HepG2 (cell line): ENCODE measurements around the gene GLYATL3. TPM values are rescaled to one million over a fixed set of nuclear protein-coding genes. Genes with fewer than 3 reads are reported as not detected.

ENCODE experiments used
- ARNT2 ChIP-seq: sonication (generic); formaldehyde crosslinking; IDR thresholded peaks from 2 replicates; pipeline ENCODE4 v1.8.0; 2022; ENCODE audit warnings: mild to moderate bottlenecking, low read depth, missing genetic modification reagents, moderate library complexity
- BORCS8-MEF2B ChIP-seq: sonication (generic); formaldehyde crosslinking; IDR thresholded peaks from 2 replicates; pipeline ENCODE4 v1.8.0; 2022; ENCODE audit warnings: mild to moderate bottlenecking, missing genetic modification reagents
- EZH2 ChIP-seq: conservative IDR thresholded peaks from 2 replicates; pipeline ENCODE4 v1.6.1; 2012; ENCODE audit warnings: mild to moderate bottlenecking, low read depth, low read length, moderate library complexity
- GATAD1 ChIP-seq: IDR thresholded peaks from 2 replicates; pipeline ENCODE4 v1.6.1; 2016; ENCODE audit warnings: missing genetic modification reagents, missing compliant biosample characterization
- HNF4A ChIP-seq: sonication (generic); formaldehyde crosslinking; IDR thresholded peaks from 2 replicates; pipeline ENCODE4 v1.4.0; 2020; ENCODE audit warnings: missing genetic modification reagents
- MLLT10 ChIP-seq: sonication (generic); formaldehyde crosslinking; IDR thresholded peaks from 2 replicates; pipeline ENCODE4 v1.4.0; 2020; ENCODE audit warnings: missing genetic modification reagents
- MTA1 ChIP-seq: sonication (generic); formaldehyde crosslinking; IDR thresholded peaks from 2 replicates; pipeline ENCODE4 v1.4.0; 2020; ENCODE audit warnings: missing genetic modification reagents, mild to moderate bottlenecking, borderline replicate concordance
- NCOA1 ChIP-seq: sonication (generic); formaldehyde crosslinking; IDR thresholded peaks from 2 replicates; pipeline ENCODE4 v1.9.0; 2021; ENCODE audit warnings: missing genetic modification reagents
- PHF8 ChIP-seq: sonication (generic); formaldehyde crosslinking; IDR thresholded peaks from 2 replicates; pipeline ENCODE4 v1.5.0; 2020; ENCODE audit warnings: missing genetic modification reagents
- RBFOX2 ChIP-seq: fragments of 200-400 bp; formaldehyde crosslinking; IDR thresholded peaks from 2 replicates; pipeline ENCODE4 v1.6.1; 2017; ENCODE audit warnings: low read depth, mild to moderate bottlenecking, low read length
- RCOR2 ChIP-seq: IDR thresholded peaks from 2 replicates; pipeline ENCODE4 v1.6.1; 2016; ENCODE audit warnings: missing biosample characterization, missing genetic modification reagents
- TRIM24 ChIP-seq: sonication (generic); formaldehyde crosslinking; IDR thresholded peaks from 2 replicates; pipeline ENCODE4 v1.8.0; 2022; ENCODE audit warnings: mild to moderate bottlenecking, missing genetic modification reagents
- ZBTB3 ChIP-seq: sonication (generic); formaldehyde crosslinking; IDR thresholded peaks from 2 replicates; pipeline ENCODE4 v1.4.0; 2020; ENCODE audit warnings: low read depth, mild to moderate bottlenecking, moderate library complexity, missing genetic modification reagents, borderline replicate concordance
- ZMYM4 ChIP-seq: sonication (generic); formaldehyde crosslinking; IDR thresholded peaks from 2 replicates; pipeline ENCODE4 v1.8.1; 2023; ENCODE audit warnings: mild to moderate bottlenecking, missing genetic modification reagents
- ZNF724P ChIP-seq: sonication (generic); formaldehyde crosslinking; IDR thresholded peaks from 2 replicates; pipeline ENCODE4 v1.8.0; 2022; ENCODE audit warnings: missing genetic modification reagents, borderline replicate concordance
- polyA plus RNA-seq, 8 experiments: library from polyadenylated mRNA; depleted of rRNA in 3 of 8; stranded (reverse) in 7 of 8; unstranded in 1 of 8; fragments of >200 nt; fragmentation: Illumina TruSeq in 4 of 8; extraction: Trizol in 4 of 8; gene quantifications; 2 replicates each; pipeline versions ENCODE4 v1.2.1 to v1.2.3, GENCODE V29; 2011 to 2016; ENCODE audit warnings: low read depth in 4 of 8, missing spikeins in 1 of 8, mixed read lengths in 1 of 8; ENCODE audit not compliant: insufficient read depth in 1 of 8
- total RNA-seq, 5 experiments: library from RNA; depleted of rRNA; stranded (reverse); fragments of >200 nt; fragmentation: Illumina TruSeq; extraction: Trizol; gene quantifications; 2 replicates each; pipeline ENCODE4 v1.2.3, GENCODE V29; 2016; ENCODE audit warnings: low read depth in 1 of 5
- TF ChIP-seq, protein P1 (sequence below): IDR thresholded peaks from 2 replicates; pipeline ENCODE4 v1.6.1; 2016
- TF ChIP-seq, protein P2 (sequence below): sonication (generic); formaldehyde crosslinking; IDR thresholded peaks from 2 replicates; pipeline ENCODE4 v1.4.0; 2020; ENCODE audit warnings: missing genetic modification reagents
- TF ChIP-seq, protein P3 (sequence below): sonication (generic); formaldehyde crosslinking; IDR thresholded peaks from 2 replicates; pipeline ENCODE4 v1.4.0; 2020; ENCODE audit warnings: mild to moderate bottlenecking, missing genetic modification reagents

The GLYATL3 gene
- total and polyA plus RNA-seq, 2 of the 13 experiments (the other 11 are each of a cell fraction or from before 2014, with no cell fraction given) = 0.05 TPM; not detected in 1

DNA sequence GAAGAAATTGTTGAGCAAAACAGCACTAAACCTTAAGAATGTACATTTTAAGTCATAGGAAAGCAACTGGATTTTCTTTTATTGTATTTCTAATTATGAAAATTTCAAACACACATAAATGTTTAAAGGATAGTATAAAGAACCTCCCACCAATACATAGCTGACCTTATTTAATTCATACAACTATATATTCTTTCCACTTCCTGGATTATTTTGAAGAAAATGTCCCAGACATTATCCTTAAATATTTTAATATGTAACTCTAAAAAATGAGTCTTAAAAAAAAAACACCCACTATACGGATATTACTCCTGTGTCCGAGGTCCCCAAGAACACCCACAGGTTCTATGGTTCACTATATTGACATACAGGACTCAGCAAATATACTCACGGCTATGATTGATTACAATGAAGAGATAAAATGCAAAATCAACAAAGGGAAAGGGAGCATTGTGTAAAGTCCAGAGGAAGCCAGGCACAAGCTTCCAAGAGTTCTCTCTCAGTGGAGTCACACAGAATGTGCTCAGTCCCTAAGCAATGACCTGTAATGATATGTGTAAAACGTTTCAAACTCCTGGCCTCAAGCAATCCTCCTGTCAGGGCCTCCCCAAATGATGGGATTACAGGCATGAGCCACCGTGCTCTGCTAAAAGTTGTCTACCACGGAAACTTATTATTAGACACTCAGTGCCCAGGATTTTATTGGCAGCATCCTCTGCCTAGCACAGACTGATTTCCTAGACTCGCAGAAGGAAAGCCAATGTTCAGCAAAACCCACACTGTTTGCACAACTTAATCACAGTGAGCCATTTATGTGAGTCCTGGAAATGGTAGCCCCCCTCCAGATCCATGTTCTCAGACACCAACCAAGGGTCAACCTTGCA lies 23.2 kb downstream of the GLYATL3 start (continued):
- TF ChIP-seq TRIM24 (no peak), ZNF724P (no peak), MTA1 (CRISPR knock-in tag) (peak; percentile 41; the same call in 1 of the 2 replicates), EZH2 (no peak), ZBTB3 (CRISPR knock-in tag) (no peak), BORCS8-MEF2B (CRISPR knock-in tag) (0 out of 2 replicates have a peak, but pooled peaks have one; percentile 39), RBFOX2 (no peak), HNF4A (CRISPR knock-in tag) (peak; percentile 99), ARNT2 (no peak), RCOR2 (CRISPR knock-in tag) (peak; percentile 100), GATAD1 (CRISPR knock-in tag) (peak; percentile 54; the same call in 1 of the 2 replicates), MLLT10 (CRISPR knock-in tag) (no peak), NCOA1 (peak; percentile 63; the same call in 1 of the 2 replicates), ZMYM4 (CRISPR knock-in tag) (peak; percentile 95), PHF8 (no peak)
- TF ChIP-seq, protein P1, sequence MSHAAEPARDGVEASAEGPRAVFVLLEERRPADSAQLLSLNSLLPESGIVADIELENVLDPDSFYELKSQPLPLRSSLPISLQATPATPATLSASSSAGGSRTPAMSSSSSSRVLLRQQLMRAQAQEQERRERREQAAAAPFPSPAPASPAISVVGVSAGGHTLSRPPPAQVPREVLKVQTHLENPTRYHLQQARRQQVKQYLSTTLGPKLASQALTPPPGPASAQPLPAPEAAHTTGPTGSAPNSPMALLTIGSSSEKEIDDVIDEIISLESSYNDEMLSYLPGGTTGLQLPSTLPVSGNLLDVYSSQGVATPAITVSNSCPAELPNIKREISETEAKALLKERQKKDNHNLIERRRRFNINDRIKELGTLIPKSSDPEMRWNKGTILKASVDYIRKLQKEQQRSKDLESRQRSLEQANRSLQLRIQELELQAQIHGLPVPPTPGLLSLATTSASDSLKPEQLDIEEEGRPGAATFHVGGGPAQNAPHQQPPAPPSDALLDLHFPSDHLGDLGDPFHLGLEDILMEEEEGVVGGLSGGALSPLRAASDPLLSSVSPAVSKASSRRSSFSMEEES = peak; percentile 55; the same call in 1 of the 2 replicates
- TF ChIP-seq, protein P2, sequence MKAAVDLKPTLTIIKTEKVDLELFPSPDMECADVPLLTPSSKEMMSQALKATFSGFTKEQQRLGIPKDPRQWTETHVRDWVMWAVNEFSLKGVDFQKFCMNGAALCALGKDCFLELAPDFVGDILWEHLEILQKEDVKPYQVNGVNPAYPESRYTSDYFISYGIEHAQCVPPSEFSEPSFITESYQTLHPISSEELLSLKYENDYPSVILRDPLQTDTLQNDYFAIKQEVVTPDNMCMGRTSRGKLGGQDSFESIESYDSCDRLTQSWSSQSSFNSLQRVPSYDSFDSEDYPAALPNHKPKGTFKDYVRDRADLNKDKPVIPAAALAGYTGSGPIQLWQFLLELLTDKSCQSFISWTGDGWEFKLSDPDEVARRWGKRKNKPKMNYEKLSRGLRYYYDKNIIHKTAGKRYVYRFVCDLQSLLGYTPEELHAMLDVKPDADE (CRISPR knock-in tag) = no peak
- TF ChIP-seq, protein P3, sequence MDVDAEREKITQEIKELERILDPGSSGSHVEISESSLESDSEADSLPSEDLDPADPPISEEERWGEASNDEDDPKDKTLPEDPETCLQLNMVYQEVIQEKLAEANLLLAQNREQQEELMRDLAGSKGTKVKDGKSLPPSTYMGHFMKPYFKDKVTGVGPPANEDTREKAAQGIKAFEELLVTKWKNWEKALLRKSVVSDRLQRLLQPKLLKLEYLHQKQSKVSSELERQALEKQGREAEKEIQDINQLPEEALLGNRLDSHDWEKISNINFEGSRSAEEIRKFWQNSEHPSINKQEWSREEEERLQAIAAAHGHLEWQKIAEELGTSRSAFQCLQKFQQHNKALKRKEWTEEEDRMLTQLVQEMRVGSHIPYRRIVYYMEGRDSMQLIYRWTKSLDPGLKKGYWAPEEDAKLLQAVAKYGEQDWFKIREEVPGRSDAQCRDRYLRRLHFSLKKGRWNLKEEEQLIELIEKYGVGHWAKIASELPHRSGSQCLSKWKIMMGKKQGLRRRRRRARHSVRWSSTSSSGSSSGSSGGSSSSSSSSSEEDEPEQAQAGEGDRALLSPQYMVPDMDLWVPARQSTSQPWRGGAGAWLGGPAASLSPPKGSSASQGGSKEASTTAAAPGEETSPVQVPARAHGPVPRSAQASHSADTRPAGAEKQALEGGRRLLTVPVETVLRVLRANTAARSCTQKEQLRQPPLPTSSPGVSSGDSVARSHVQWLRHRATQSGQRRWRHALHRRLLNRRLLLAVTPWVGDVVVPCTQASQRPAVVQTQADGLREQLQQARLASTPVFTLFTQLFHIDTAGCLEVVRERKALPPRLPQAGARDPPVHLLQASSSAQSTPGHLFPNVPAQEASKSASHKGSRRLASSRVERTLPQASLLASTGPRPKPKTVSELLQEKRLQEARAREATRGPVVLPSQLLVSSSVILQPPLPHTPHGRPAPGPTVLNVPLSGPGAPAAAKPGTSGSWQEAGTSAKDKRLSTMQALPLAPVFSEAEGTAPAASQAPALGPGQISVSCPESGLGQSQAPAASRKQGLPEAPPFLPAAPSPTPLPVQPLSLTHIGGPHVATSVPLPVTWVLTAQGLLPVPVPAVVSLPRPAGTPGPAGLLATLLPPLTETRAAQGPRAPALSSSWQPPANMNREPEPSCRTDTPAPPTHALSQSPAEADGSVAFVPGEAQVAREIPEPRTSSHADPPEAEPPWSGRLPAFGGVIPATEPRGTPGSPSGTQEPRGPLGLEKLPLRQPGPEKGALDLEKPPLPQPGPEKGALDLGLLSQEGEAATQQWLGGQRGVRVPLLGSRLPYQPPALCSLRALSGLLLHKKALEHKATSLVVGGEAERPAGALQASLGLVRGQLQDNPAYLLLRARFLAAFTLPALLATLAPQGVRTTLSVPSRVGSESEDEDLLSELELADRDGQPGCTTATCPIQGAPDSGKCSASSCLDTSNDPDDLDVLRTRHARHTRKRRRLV = 0 out of 2 replicates have a peak, but pooled peaks have one; percentile 44
